Measurements from ENCODE around the gene INSC.

GRCh38 chr11:15268598-15268997 lies 153.9 kb downstream of the INSC start:
- TF ChIP-seq CTCF (conservative IDR thresholded peaks at IDR 0.05; ENCODE audit: low read depth, low read length) (no peak), EZH2phosphoT487 (IDR thresholded peaks at IDR 0.05; ENCODE audit: borderline replicate concordance, low read length) (no peak)
